ENCODE data around the gene CSNK2B.

GRCh38 chr6:31620586-31621319, 45.1 kb upstream of the CSNK2B start, which contains the start of gene PRRC2A:
- TF ChIP-seq CTCF (IDR thresholded peaks at IDR 0.05), result no peak
- TF ChIP-seq POLR2A (IDR thresholded peaks at IDR 0.05), result peak in 1 of 2 donors; percentile 73
- TF ChIP-seq EP300 (IDR thresholded peaks at IDR 0.05), result no peak
- peak in 2 of 3 donors; percentile 14 to 32 for TF ChIP-seq POLR2AphosphoS5 (IDR thresholded peaks at IDR 0.05)

Measured in suprapubic skin (tissue), 4 donors.